Neural cell (in vitro differentiated cells): ENCODE results near the gene UBASH3B. TPM values are rescaled to one million over a fixed set of nuclear protein-coding genes. Genes with fewer than 3 reads are reported as not detected.

Experiments used
- H2AFZ ChIP-seq: fragments of 200-600, 300-800 bp; sonication (generic), shearing (Covaris generic); 2 replicates; pipeline ENCODE4 v1.6.0; 2014; ENCODE audit warnings: low read depth, mild to moderate bottlenecking, antibody characterized with exemption, low read length, moderate library complexity
- H3F3A ChIP-seq: fragments of 200-600 bp; shearing (Covaris generic); 2 replicates; pipeline ENCODE4 v1.6.1; 2016; ENCODE audit warnings: mild to moderate bottlenecking, moderate library complexity, mixed read lengths, antibody characterized with exemption, low read length; ENCODE audit not compliant: insufficient read depth, poor library complexity, severe bottlenecking
- H3K27ac ChIP-seq: fragments of 200-600, 300-800 bp; sonication (generic), shearing (Covaris generic); 2 replicates; pipeline ENCODE4 v1.5.1; 2014; ENCODE audit warnings: mild to moderate bottlenecking, low read length, moderate library complexity
- H3K27me3 ChIP-seq: fragments of 300-800, 200-600 bp; sonication (generic), shearing (Covaris generic); 2 replicates; pipeline ENCODE4 v1.6.0; 2014; ENCODE audit warnings: mild to moderate bottlenecking, low read depth, low read length, moderate library complexity; ENCODE audit not compliant: insufficient read depth
- H3K36me3 ChIP-seq: fragments of 300-800, 200-600 bp; sonication (generic), shearing (Covaris generic); 2 replicates; pipeline ENCODE4 v1.5.1; 2014; ENCODE audit warnings: mild to moderate bottlenecking, antibody characterized with exemption, low read length, moderate library complexity; ENCODE audit not compliant: insufficient read depth
- H3K4me2 ChIP-seq: fragments of 300-800, 200-600 bp; sonication (generic), shearing (Covaris generic); 2 replicates; pipeline ENCODE4 v1.6.0; 2014; ENCODE audit warnings: mild to moderate bottlenecking, low read length
- H3K4me3 ChIP-seq: fragments of 300-800, 200-600 bp; sonication (generic), shearing (Covaris generic); 2 replicates; pipeline ENCODE4 v1.5.1; 2014; ENCODE audit warnings: mild to moderate bottlenecking, low read length, moderate library complexity
- H3K79me2 ChIP-seq: fragments of 200-600 bp; shearing (Covaris generic); replicated peaks from 2 replicates; pipeline ENCODE4 v1.6.0; 2014; ENCODE audit warnings: mild to moderate bottlenecking, low read length, moderate library complexity; ENCODE audit not compliant: insufficient read depth
- H3K9ac ChIP-seq: fragments of 300-800, 200-600 bp; sonication (generic), shearing (Covaris generic); 2 replicates; pipeline ENCODE4 v1.6.1; 2016; ENCODE audit warnings: mild to moderate bottlenecking, low read length, mixed read lengths
- H3K9me2 ChIP-seq: fragments of 200-600 bp; shearing (Covaris generic); 2 replicates; pipeline ENCODE4 v1.6.1; 2016; ENCODE audit warnings: mild to moderate bottlenecking, low read length, mixed read lengths; ENCODE audit not compliant: insufficient read depth
- H3K9me3 ChIP-seq: fragments of 200-600, 300-800 bp; sonication (generic), shearing (Covaris generic); 2 replicates; pipeline ENCODE4 v1.6.1; 2016; ENCODE audit warnings: mild to moderate bottlenecking, mixed run types, low read length, moderate library complexity, mixed read lengths
- H4K20me1 ChIP-seq: fragments of 200-600 bp; shearing (Covaris generic); 2 replicates; pipeline ENCODE4 v1.6.1; 2016; ENCODE audit warnings: mild to moderate bottlenecking, mixed run types; ENCODE audit not compliant: insufficient read depth
- CTCF ChIP-seq: fragments of 450-650 bp; IDR thresholded peaks from 2 replicates; pipeline ENCODE4 v1.5.1; 2014; ENCODE audit warnings: antibody characterized with exemption, mild to moderate bottlenecking, moderate library complexity; ENCODE audit not compliant: poor library complexity, severe bottlenecking
- EP300 ChIP-seq: fragments of 450-650 bp; conservative IDR thresholded peaks from 2 replicates; pipeline ENCODE4 v1.6.1; 2014; ENCODE audit warnings: antibody characterized with exemption, mild to moderate bottlenecking, moderate library complexity; ENCODE audit not compliant: poor library complexity, severe bottlenecking
- EZH2 ChIP-seq: fragments of 200-600, 300-800 bp; shearing (Covaris generic), sonication (generic); IDR thresholded peaks from 2 replicates; pipeline ENCODE4 v1.6.1; 2014; ENCODE audit warnings: antibody characterized with exemption, low read length, borderline replicate concordance, mild to moderate bottlenecking; ENCODE audit not compliant: insufficient read depth, poor library complexity, severe bottlenecking
- MXI1 ChIP-seq: fragments of 450-650 bp; conservative IDR thresholded peaks from 2 replicates; pipeline ENCODE4 v1.6.1; 2014; ENCODE audit warnings: antibody characterized with exemption, mild to moderate bottlenecking; ENCODE audit not compliant: poor library complexity, severe bottlenecking
- POLR2AphosphoS5 ChIP-seq: IDR thresholded peaks from 2 replicates; pipeline ENCODE4 v1.6.1; 2012
- RAD21 ChIP-seq: fragments of 450-650 bp; conservative IDR thresholded peaks from 2 replicates; pipeline ENCODE4 v1.6.1; 2014; ENCODE audit warnings: antibody characterized with exemption, mild to moderate bottlenecking, moderate library complexity
- REST ChIP-seq: IDR thresholded peaks from 2 replicates; pipeline ENCODE4 v1.6.1; 2012; ENCODE audit warnings: borderline replicate concordance
- SMC3 ChIP-seq: fragments of 450-650 bp; conservative IDR thresholded peaks from 2 replicates; pipeline ENCODE4 v1.6.1; 2014; ENCODE audit warnings: antibody characterized with exemption, mild to moderate bottlenecking, moderate library complexity; ENCODE audit not compliant: poor library complexity
- TAF1 ChIP-seq: IDR thresholded peaks from 2 replicates; pipeline ENCODE4 v1.6.1; 2012; ENCODE audit warnings: low read depth
- polyA plus RNA-seq: library from polyadenylated mRNA; depleted of rRNA; stranded (reverse); fragments of >200 nt; gene quantifications from 2 replicates; pipeline ENCODE4 v1.2.3, GENCODE V29; 2014

Gene UBASH3B
- polyA plus RNA-seq, 1 donor from 2014 or later: 4.2 TPM

- Histone ChIP-seq H3K36me3 (no peaks in the 10 kb centered on the region), H3K27me3 (no peaks in the 10 kb centered on the region), H3K79me2 (no peaks in the 10 kb centered on the region), H3K27ac (no peak overlapping the region), H3K4me3 (no peak overlapping the region), H2AFZ (no peak overlapping the region), H3F3A (no peaks in the 10 kb centered on the region), H3K9me3 (no peaks in the 10 kb centered on the region), H4K20me1 (no peaks in the 10 kb centered on the region), H3K9ac (no peak overlapping the region), H3K9me2 (no peaks in the 10 kb centered on the region), H3K4me2 (no peak overlapping the region)
- no peak for TF ChIP-seq EP300
- no peak for TF ChIP-seq POLR2AphosphoS5
- no peak for TF ChIP-seq REST
- no peak for TF ChIP-seq SMC3
- TF ChIP-seq TAF1: no peak
- TF ChIP-seq MXI1: no peak
- no peak for TF ChIP-seq CTCF
- TF ChIP-seq RAD21: no peak
- no peak for TF ChIP-seq EZH2
These were observed 120.3 kb downstream of the UBASH3B start for GRCh38 chr11:122775675-122776271.

GRCh38 chr11:122776546-122776945 lies 121.0 kb downstream of the UBASH3B start:
- Histone ChIP-seq H3K79me2 (no peaks in the 10 kb centered on the region), H3K27ac (no peak overlapping the region), H3K9me3 (no peaks in the 10 kb centered on the region), H3K27me3 (no peaks in the 10 kb centered on the region), H3K9ac (no peak overlapping the region), H3K36me3 (no peaks in the 10 kb centered on the region), H3K9me2 (no peaks in the 10 kb centered on the region), H3K4me2 (no peak overlapping the region), H3K4me3 (no peak overlapping the region), H4K20me1 (no peaks in the 10 kb centered on the region), H3F3A (no peaks in the 10 kb centered on the region), H2AFZ (no peak overlapping the region)
- no peak for TF ChIP-seq POLR2AphosphoS5
- no peak for TF ChIP-seq REST
- no peak for TF ChIP-seq EZH2
- TF ChIP-seq SMC3: no peak
- no peak for TF ChIP-seq TAF1
- no peak for TF ChIP-seq CTCF
- no peak for TF ChIP-seq RAD21
- no peak for TF ChIP-seq EP300
- no peak for TF ChIP-seq MXI1
